Fibroblast of lung (primary cell): ENCODE results near the gene CHD5.

Experiments
- CTCF ChIP-seq, 2 donors: IDR thresholded peaks in 1 of 2; conservative IDR thresholded peaks in 1 of 2; 1 replicate in 1 of 2; 2 replicates in 1 of 2; pipeline ENCODE4 v1.5.1; 2011 to 2012; ENCODE audit warnings: low read length in 2 of 2, control low read depth in 1 of 2, inconsistent platforms in 1 of 2, low read depth in 1 of 2, mild to moderate bottlenecking in 1 of 2
- EZH2 ChIP-seq: IDR thresholded peaks from 2 replicates; pipeline ENCODE4 v1.5.1; 2012; ENCODE audit warnings: low read length, control low read depth, mild to moderate bottlenecking; ENCODE audit errors: missing control alignments

DNA sequence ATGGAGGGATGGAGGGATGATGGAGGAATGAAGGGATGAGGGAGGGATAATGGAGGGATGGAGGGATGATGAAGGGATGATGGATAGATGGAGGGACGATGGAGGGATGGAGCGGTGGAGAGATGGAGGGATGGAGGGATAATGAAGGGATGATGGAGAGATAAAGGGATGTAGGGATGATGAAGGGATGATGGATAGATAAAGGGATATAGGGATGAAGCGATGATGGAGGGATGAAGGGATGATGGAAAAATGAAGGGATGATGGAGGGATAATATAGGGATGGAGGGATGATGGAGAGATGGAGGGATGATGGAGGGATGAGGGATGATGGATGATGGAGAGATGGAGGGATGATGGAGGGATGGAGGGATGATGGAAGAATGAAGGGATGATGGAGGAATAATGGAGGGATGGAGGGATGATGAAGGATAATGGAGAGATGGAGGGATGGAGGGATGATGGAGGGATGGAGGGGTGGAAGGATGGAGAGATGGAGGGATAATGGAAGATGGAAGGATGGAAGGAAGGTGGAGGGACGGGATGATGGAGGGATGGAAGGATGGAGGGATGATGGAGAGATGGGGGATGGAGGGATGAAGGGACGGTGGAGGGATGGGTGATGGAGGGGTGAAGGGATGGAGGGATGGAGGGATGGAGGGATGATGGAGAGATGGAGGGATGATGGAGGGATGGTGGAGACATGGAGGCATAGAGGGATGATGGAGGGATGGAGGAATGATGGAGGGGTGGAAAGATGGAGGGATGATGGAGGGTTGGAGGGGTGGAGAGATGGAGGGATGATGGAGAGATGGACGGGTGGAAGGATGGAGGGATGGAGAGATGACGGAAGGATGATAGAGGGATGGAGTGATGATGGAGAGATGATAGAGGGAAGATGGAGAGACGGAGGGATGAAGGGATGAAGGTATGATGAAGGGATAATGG, 72.4 kb downstream of the CHD5 start:
- TF ChIP-seq CTCF (conservative IDR thresholded peaks at IDR 0.05 in 1 of 2, IDR thresholded peaks at IDR 0.05 in 1 of 2; ENCODE audit: low read depth in 1 of 2, low read length in 2 of 2) (no peak), EZH2 (no peak)
